Activated naive CD8-positive, alpha-beta T cell treated with anti-CD3 and anti-CD28 coated beads, Interleukin-2, amount 10 ng/mL, durations not matched to agents 7 days and 5 days (primary cell): ENCODE measurements around the gene JAZF1. TPM values are rescaled to one million over a fixed set of nuclear protein-coding genes. Genes with fewer than 3 reads are reported as not detected.

Experiments
- ATAC-seq: fragments of 150-1000 bp; cut with Tn5 transposase; one replicate; pipeline ENCODE4 v1.10.0; 2021; ENCODE audit warnings: low read depth, moderate library complexity
- POLR2A ChIA-PET: fragments of 350-600 bp; sonication (Branson Sonifier 250); formaldehyde crosslinking; loops from one replicate; lab custom pipeline; 2021; ENCODE audit warnings: antibody characterized with exemption; lab: Charles Lee
- DNase-seq: peaks from one replicate; pipeline ENCODE4 v3.0.0; 2021
- H3K27ac Mint-ChIP-seq: one replicate; pipeline ENCODE4 v1.8.0; 2022; ENCODE audit warnings: mild to moderate bottlenecking, mixed read lengths
- H3K27me3 Mint-ChIP-seq: one replicate; pipeline ENCODE4 v1.8.0; 2022; ENCODE audit warnings: mild to moderate bottlenecking, moderate library complexity, mixed read lengths
- H3K36me3 Mint-ChIP-seq: one replicate; pipeline ENCODE4 v1.8.0; 2021; ENCODE audit warnings: mild to moderate bottlenecking, mixed read lengths
- H3K4me1 Mint-ChIP-seq: one replicate; pipeline ENCODE4 v1.8.0; 2021; ENCODE audit warnings: mixed read lengths
- H3K4me3 Mint-ChIP-seq: one replicate; pipeline ENCODE4 v1.8.0; 2022; ENCODE audit warnings: mild to moderate bottlenecking, moderate library complexity, mixed read lengths
- H3K9me3 Mint-ChIP-seq: one replicate; pipeline ENCODE4 v1.8.0; 2021; ENCODE audit warnings: mixed read lengths
- total RNA-seq, 2 experiments: library from RNA; stranded (reverse); gene quantifications; one replicate each; pipeline ENCODE4 v1.2.3, GENCODE V29; 2021

The JAZF1 gene
- total RNA-seq, 2 experiments from 2014 or later, result 4.4 to 4.7 TPM

DNA sequence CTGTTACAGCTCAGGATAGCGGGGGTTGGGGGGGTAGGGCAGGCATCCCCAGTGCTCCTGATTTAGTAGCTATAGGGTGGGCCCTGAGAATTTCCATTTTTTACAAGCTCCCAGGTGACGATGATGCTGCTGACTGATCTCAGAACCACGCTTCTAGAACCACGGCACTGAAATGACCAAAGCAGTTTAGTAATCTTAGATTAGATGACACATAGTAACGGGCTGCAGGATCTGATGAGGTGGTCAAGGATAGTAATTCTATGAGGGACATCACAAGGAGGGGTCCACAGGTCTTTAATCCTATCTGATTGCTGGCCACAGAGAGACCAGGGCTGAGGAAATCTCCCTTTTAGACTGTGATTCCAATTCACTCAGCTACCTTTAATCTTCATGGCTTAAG is 167.2 kb downstream of the JAZF1 start:
- no peak for ATAC-seq
- Mint-ChIP-seq H3K27me3 (no peaks in the 10 kb centered on the region), H3K4me1 (no peaks in the 10 kb centered on the region), H3K9me3 (peaks cover 3% of the 10 kb centered on the region), H3K27ac (no peak overlapping the region), H3K36me3 (peaks cover 2% of the 10 kb centered on the region), H3K4me3 (no peak overlapping the region)
- no peak for DNase-seq
- POLR2A ChIA-PET, result no interaction called here

- ATAC-seq (no peak), DNase-seq (no peak)
- POLR2A ChIA-PET, result no interaction called here
- Mint-ChIP-seq H3K27me3 (no peaks in the 10 kb centered on the region), H3K36me3 (peaks cover 2% of the 10 kb centered on the region), H3K4me3 (no peak overlapping the region), H3K4me1 (no peaks in the 10 kb centered on the region), H3K27ac (no peak overlapping the region), H3K9me3 (peaks cover 3% of the 10 kb centered on the region)
Measured at GRCh38 chr7:28013019-28013418, 167.6 kb downstream of the JAZF1 start.

GRCh38 chr7:28008911-28009310 is 171.7 kb downstream of the JAZF1 start:
- no peaks in the 10 kb centered on the region for H3K27me3 Mint-ChIP-seq
- H3K9me3 Mint-ChIP-seq, result no peaks in the 10 kb centered on the region
- no peak for ATAC-seq
- no peak for DNase-seq
- H3K27ac Mint-ChIP-seq, result no peak overlapping the region
- no peak overlapping the region for H3K4me3 Mint-ChIP-seq
- peaks cover 8% of the 10 kb centered on the region for H3K4me1 Mint-ChIP-seq
- POLR2A ChIA-PET, result no interaction called here
- H3K36me3 Mint-ChIP-seq, result no peaks in the 10 kb centered on the region

DNA sequence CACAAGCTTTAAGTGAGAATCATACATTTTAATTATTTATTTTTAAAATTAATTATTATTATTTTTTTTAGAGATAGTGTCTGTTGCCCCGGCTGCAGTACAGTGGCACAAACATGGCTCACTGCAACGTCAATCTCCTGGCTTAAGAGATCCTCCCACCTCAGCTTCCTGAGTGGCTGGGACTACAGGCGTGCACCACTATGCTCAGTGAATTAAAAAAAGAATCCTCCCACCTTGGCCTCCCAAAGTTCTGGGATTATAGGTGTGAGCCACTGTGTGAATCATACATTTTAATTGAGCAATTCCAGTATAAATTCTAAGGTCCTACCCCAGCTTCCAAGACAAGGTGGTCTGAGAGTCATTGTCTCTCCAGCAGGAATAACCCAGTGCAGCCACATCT is 172.4 kb downstream of the JAZF1 start:
- ATAC-seq, result no peak
- no peak overlapping the region for H3K27ac Mint-ChIP-seq
- H3K9me3 Mint-ChIP-seq, result peaks cover 1% of the 10 kb centered on the region

GRCh38 chr7:28006491-28006890 is 174.1 kb downstream of the JAZF1 start:
- DNase-seq (no peak), ATAC-seq (no peak)
- H3K36me3 Mint-ChIP-seq, result no peaks in the 10 kb centered on the region
- H3K4me3 Mint-ChIP-seq, result no peak overlapping the region
- POLR2A ChIA-PET, result no interaction called here
- peaks cover 8% of the 10 kb centered on the region for H3K4me1 Mint-ChIP-seq
- H3K27ac Mint-ChIP-seq, result no peak overlapping the region
- H3K27me3 Mint-ChIP-seq, result no peaks in the 10 kb centered on the region
- peaks cover 1% of the 10 kb centered on the region for H3K9me3 Mint-ChIP-seq

More for the DNA sequence above, 172.4 kb downstream of the JAZF1 start:
- no peak for DNase-seq
- H3K4me1 Mint-ChIP-seq, result peaks cover 8% of the 10 kb centered on the region
- H3K27me3 Mint-ChIP-seq, result no peaks in the 10 kb centered on the region
- POLR2A ChIA-PET, result no interaction called here
- H3K4me3 Mint-ChIP-seq, result no peak overlapping the region
- H3K36me3 Mint-ChIP-seq, result no peaks in the 10 kb centered on the region

GRCh38 chr7:28005847-28006231 is 174.8 kb downstream of the JAZF1 start:
- ATAC-seq (no peak), DNase-seq (no peak)
- POLR2A ChIA-PET, result interaction anchor here (0.7 kb wide), 2 partner anchors 29 to 796 kb away, joined by 4 read pairs; no protein-coding TSS in a partner anchor
- Mint-ChIP-seq H3K4me1 (peaks cover 8% of the 10 kb centered on the region), H3K27ac (no peak overlapping the region), H3K4me3 (no peak overlapping the region), H3K27me3 (no peaks in the 10 kb centered on the region), H3K9me3 (peaks cover 3% of the 10 kb centered on the region), H3K36me3 (no peaks in the 10 kb centered on the region)

DNA sequence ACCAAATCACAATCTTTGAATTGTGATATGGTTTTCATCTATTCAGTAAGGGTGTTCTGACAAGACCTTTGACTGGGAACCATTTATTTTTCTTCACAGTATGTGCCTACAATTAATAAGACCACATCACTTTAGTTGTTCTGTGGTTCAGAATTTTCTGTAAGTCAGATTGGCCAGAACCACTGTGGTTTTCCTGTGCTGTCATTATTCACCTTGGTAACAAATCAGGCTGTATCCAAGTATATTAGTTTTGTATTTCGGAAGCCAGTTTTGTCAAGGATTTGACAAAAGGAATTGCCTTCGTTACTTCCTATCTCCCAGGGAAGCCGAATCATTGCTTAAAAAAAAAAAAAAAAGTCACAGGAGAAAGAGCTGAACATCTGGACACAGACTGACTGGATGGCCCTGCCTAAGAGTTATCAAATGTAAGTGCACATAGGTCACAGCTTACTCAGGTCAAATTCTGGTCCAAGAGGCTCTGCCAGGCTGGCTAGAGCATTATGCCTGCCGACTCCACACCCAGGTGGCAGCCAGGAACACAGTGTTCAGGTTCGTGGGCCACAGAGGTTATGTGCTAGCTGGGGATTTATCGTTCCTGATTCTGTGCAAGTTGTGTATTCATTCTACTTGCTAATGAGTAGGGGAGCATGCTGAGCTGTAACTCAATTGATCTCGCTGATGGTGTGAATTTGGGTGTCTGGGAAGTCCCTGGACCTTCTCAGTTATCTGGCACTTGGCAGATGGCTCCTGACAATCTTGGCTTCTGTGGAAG is 175.3 kb downstream of the JAZF1 start:
- H3K4me1 Mint-ChIP-seq, result peaks cover 8% of the 10 kb centered on the region
- no peaks in the 10 kb centered on the region for H3K36me3 Mint-ChIP-seq
- ATAC-seq, result no peak

DNA sequence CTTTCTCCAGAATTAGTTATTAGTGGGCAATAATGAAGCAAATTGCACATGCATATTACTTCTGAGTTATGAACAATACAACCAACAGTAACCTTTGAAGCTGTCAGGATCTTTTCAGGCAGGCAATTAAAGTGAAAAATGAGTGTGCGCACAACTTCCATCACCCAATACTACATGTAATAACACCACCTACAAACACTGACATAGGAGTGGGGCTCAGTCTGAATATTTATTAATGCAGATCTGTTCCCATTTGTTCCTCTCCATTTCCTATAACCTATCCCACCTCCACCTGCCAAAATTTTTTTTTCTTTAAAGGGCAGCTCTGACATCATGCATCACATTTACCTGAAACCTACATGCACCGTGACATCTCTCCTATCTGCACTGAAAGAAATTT is 177.2 kb downstream of the JAZF1 start:
- peaks cover 3% of the 10 kb centered on the region for H3K9me3 Mint-ChIP-seq
- POLR2A ChIA-PET, result no interaction called here
- no peak overlapping the region for H3K4me3 Mint-ChIP-seq
- peaks cover 8% of the 10 kb centered on the region for H3K4me1 Mint-ChIP-seq
- no peaks in the 10 kb centered on the region for H3K36me3 Mint-ChIP-seq
- no peak for DNase-seq
- H3K27me3 Mint-ChIP-seq, result no peaks in the 10 kb centered on the region
- no peak for ATAC-seq
- H3K27ac Mint-ChIP-seq, result no peak overlapping the region

More for the DNA sequence above, 175.3 kb downstream of the JAZF1 start:
- H3K4me3 Mint-ChIP-seq, result no peak overlapping the region
- DNase-seq, result no peak
- POLR2A ChIA-PET, result interaction anchor here (0.7 kb wide), 2 partner anchors 30 to 795 kb away, joined by 4 read pairs; no protein-coding TSS in a partner anchor
- H3K9me3 Mint-ChIP-seq, result peaks cover 3% of the 10 kb centered on the region
- no peaks in the 10 kb centered on the region for H3K27me3 Mint-ChIP-seq
- H3K27ac Mint-ChIP-seq, result no peak overlapping the region

GRCh38 chr7:28002638-28003037 is 178.0 kb downstream of the JAZF1 start:
- Mint-ChIP-seq H3K9me3 (peaks cover 3% of the 10 kb centered on the region), H3K27me3 (no peaks in the 10 kb centered on the region), H3K4me1 (peaks cover 8% of the 10 kb centered on the region), H3K27ac (no peak overlapping the region), H3K36me3 (no peaks in the 10 kb centered on the region), H3K4me3 (no peak overlapping the region)
- ATAC-seq, result no peak
- POLR2A ChIA-PET, result no interaction called here
- DNase-seq, result no peak

DNA sequence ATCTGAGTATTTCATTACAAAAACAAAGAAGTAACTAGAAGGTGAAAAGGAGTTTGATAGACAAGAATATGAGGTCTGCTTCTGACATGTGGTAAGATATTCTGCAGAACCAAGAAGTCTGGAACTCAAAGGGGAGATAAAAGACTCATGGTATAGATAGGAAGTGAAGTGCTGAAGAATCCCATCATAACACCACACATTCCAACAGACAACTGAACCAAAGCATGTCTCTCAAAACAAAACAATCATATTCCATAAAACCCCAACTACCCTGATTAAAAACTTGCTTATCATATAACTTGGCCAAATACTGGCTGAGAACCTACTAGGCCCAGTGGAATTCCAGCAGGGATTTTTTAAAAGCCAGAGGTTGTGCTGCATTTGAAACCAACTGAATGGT is 178.7 kb downstream of the JAZF1 start:
- Mint-ChIP-seq H3K27ac (no peak overlapping the region), H3K4me3 (no peak overlapping the region), H3K36me3 (no peaks in the 10 kb centered on the region), H3K4me1 (peaks cover 8% of the 10 kb centered on the region), H3K9me3 (peaks cover 3% of the 10 kb centered on the region), H3K27me3 (no peaks in the 10 kb centered on the region)
- POLR2A ChIA-PET, result no interaction called here
- ATAC-seq (no peak), DNase-seq (no peak)

- Mint-ChIP-seq H3K4me1 (no peaks in the 10 kb centered on the region), H3K9me3 (peaks cover 3% of the 10 kb centered on the region), H3K36me3 (no peaks in the 10 kb centered on the region), H3K27me3 (no peaks in the 10 kb centered on the region), H3K27ac (no peak overlapping the region), H3K4me3 (no peak overlapping the region)
- no peak for ATAC-seq
- DNase-seq, result no peak
- POLR2A ChIA-PET, result no interaction called here
Measured at GRCh38 chr7:27999829-28000228, 180.8 kb downstream of the JAZF1 start.

DNA sequence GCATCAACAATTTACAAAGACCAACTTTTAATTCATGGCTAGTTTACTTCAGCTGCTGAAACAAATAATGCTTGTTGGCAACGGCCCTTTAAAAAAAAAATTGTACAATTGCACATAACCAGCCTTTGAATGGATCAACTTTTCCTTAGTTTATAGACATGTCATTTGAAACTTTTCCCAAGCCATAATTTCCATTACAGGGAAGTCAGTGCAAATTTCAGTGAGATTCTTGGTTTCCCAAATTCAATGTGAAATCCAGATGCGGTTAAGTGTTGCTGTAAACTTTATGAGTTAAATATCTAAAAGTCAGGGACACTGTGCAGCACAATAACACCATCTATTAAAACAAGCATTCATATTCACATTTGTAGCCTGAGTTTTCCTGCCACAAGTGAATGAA is 182.2 kb downstream of the JAZF1 start:
- H3K4me1 Mint-ChIP-seq, result no peaks in the 10 kb centered on the region
- no peak overlapping the region for H3K27ac Mint-ChIP-seq
- H3K36me3 Mint-ChIP-seq, result no peaks in the 10 kb centered on the region
- H3K27me3 Mint-ChIP-seq, result no peaks in the 10 kb centered on the region
- POLR2A ChIA-PET, result no interaction called here
- ATAC-seq, result no peak
- no peak for DNase-seq
- peaks cover 2% of the 10 kb centered on the region for H3K9me3 Mint-ChIP-seq
- H3K4me3 Mint-ChIP-seq, result no peak overlapping the region

DNA sequence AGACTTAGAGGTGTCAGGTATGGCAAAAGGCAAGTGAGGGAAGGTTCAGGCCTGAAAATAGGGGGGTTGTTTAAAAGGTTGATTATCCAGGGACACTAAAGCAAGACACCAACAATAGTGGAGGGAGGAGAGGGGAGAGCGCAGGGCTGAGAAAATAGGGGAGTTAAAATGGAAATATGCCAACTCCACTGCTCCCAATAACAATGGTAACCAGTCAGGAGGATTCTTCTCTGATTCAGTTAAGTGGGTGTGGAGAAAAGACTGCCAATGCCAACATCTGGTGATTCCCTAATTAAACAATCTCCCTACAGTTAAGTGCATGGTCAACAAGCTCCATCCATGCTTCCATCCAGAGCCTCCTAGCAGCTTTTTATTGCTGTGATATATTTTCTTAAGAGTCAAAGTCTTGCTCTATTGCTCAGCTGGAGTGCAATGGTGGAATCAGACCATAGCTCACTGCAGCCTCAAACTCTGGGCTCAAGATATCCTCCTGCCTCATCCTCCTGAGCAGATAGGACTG is 183.3 kb downstream of the JAZF1 start:
- POLR2A ChIA-PET, result no interaction called here
- DNase-seq, result no peak
- H3K36me3 Mint-ChIP-seq, result peaks cover 2% of the 10 kb centered on the region
- H3K4me3 Mint-ChIP-seq, result no peak overlapping the region
- no peaks in the 10 kb centered on the region for H3K4me1 Mint-ChIP-seq
- H3K27ac Mint-ChIP-seq, result no peak overlapping the region
- no peaks in the 10 kb centered on the region for H3K27me3 Mint-ChIP-seq
- ATAC-seq, result no peak
- H3K9me3 Mint-ChIP-seq, result peaks cover 2% of the 10 kb centered on the region

DNA sequence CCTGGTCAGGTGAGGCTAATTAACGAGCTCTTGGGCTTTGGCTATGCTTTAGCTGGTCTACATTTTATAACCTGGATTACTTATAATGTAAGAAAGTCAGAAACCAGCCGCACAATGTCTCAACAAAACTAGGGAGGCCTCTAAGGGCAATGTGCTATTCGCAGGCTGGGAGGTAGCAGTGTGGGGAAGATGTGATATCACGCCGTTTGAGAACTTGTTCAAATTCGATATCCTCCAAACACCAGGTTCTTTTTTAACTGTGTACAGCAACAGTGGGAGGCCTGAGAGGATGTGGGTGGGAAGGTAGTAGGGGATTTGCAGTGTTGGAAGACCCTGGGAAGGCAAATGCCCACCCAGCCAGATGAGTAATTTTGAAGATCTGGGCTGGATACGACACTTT is 184.5 kb downstream of the JAZF1 start:
- Mint-ChIP-seq H3K9me3 (no peaks in the 10 kb centered on the region), H3K36me3 (peaks cover 2% of the 10 kb centered on the region), H3K4me3 (no peak overlapping the region), H3K27me3 (no peaks in the 10 kb centered on the region), H3K27ac (no peak overlapping the region), H3K4me1 (no peaks in the 10 kb centered on the region)
- DNase-seq, result no peak
- POLR2A ChIA-PET, result no interaction called here
- ATAC-seq, result no peak
